K562 (cell line): ENCODE data around the gene HFE. TPM values are rescaled to one million over a fixed set of nuclear protein-coding genes. Genes with fewer than 3 reads are reported as not detected.

ENCODE experiments used
- CEBPB ChIP-seq: fragments of 450-650 bp; IDR thresholded peaks from 2 replicates; pipeline ENCODE4 v1.6.1; 2016; ENCODE audit warnings: missing genetic modification characterization, missing compliant biosample characterization
- CEBPG ChIP-seq, 3 experiments: fragments of 200-800 bp in 1 of 3; sonication (Bioruptor generic) in 1 of 3; sonication (generic) in 1 of 3; formaldehyde crosslinking in 1 of 3; IDR thresholded peaks in 2 of 3; conservative IDR thresholded peaks in 1 of 3; 2 replicates each; pipeline versions ENCODE4 v1.6.1 to v1.8.0; 2016 to 2022; ENCODE audit warnings: missing compliant biosample characterization in 2 of 3, missing genetic modification characterization in 2 of 3, mild to moderate bottlenecking in 1 of 3, missing genetic modification reagents in 1 of 3
- E2F1 ChIP-seq: sonication (generic); formaldehyde crosslinking; IDR thresholded peaks from 2 replicates; pipeline ENCODE4 v1.8.1; 2023; ENCODE audit warnings: mild to moderate bottlenecking, missing genetic modification reagents, moderate library complexity
- GTF2E2 ChIP-seq: fragments of 200-800 bp; sonication (Bioruptor generic); IDR thresholded peaks from 2 replicates; pipeline ENCODE4 v1.6.1; 2016; ENCODE audit warnings: missing genetic modification characterization, missing compliant biosample characterization
- HNRNPH1 ChIP-seq: fragments of 200-400 bp; formaldehyde crosslinking; optimal IDR thresholded peaks from 2 replicates; pipeline ENCODE3; 2017; ENCODE audit warnings: low read depth, mild to moderate bottlenecking, low read length, moderate library complexity
- HSF4 ChIP-seq: fragments of 250-450 bp; sonication (Bioruptor Pico); IDR thresholded peaks from 2 replicates; pipeline ENCODE4 v2.1.2; 2022; ENCODE audit warnings: mild to moderate bottlenecking, moderate library complexity, borderline replicate concordance
- MCM5 ChIP-seq: fragments of 450-650 bp; IDR thresholded peaks from 2 replicates; pipeline ENCODE4 v1.6.1; 2016; ENCODE audit warnings: low read depth
- NFYB ChIP-seq: IDR thresholded peaks from 2 replicates; pipeline ENCODE4 v1.6.1; 2011; ENCODE audit warnings: mild to moderate bottlenecking, moderate library complexity; ENCODE audit not compliant: insufficient read length; ENCODE audit errors: extremely low read depth
- SPI1 ChIP-seq: IDR thresholded peaks from 2 replicates; pipeline ENCODE4 v1.6.1; 2011; ENCODE audit warnings: low read depth, low read length, control low read depth, borderline replicate concordance
- ZKSCAN1 ChIP-seq: fragments of 150-350 bp; IDR thresholded peaks from 2 replicates; pipeline ENCODE4 v1.6.1; 2016; ENCODE audit warnings: low read depth, low read length
- ZNF280A ChIP-seq: fragments of 450-650 bp; IDR thresholded peaks from 2 replicates; pipeline ENCODE4 v1.6.1; 2018; ENCODE audit warnings: mild to moderate bottlenecking, low read depth; ENCODE audit not compliant: partially characterized antibody
- ZNF318 ChIP-seq, 2 experiments: fragments of 450-650 bp; IDR thresholded peaks; 2 replicates each; pipeline ENCODE4 v1.6.1; 2016; ENCODE audit warnings: mild to moderate bottlenecking in 2 of 2, borderline replicate concordance in 1 of 2, low read depth in 1 of 2, moderate library complexity in 1 of 2
- ZNF384 ChIP-seq: IDR thresholded peaks from 2 replicates; pipeline ENCODE4 v1.6.1; 2012; ENCODE audit warnings: low read depth, low read length, improper control_type of control experiment
- polyA plus RNA-seq, 8 experiments: library from polyadenylated mRNA; depleted of rRNA in 4 of 8; stranded (reverse) in 5 of 8; unstranded in 3 of 8; fragments of >200 nt; fragmentation: Nextera tagmentation in 2 of 8; fragmentation: Illumina TruSeq in 1 of 8; extraction: Ambion mirVana in 2 of 8; extraction: Trizol in 1 of 8; gene quantifications; 2 replicates each; pipeline versions ENCODE4 v1.2.1 to v1.2.3, GENCODE V29; 2011 to 2014; ENCODE audit warnings: inconsistent platforms in 1 of 8, missing spikeins in 1 of 8
- total RNA-seq, 7 experiments: library from RNA; depleted of rRNA in 6 of 7; stranded (reverse); fragments of >200 nt in 6 of 7; fragmentation: Illumina TruSeq in 2 of 7; extraction: Trizol in 2 of 7; gene quantifications; 2 replicates each; pipeline versions ENCODE4 v1.2.1 to v1.2.3, GENCODE V29; 2011 to 2021; ENCODE audit warnings: low replicate concordance in 1 of 7

Gene HFE
- total and polyA plus RNA-seq, 9 of the 15 experiments (the other 6 are each of a cell fraction or from before 2014, with no cell fraction given): 0.14 to 1.2 (median 0.76) TPM

GRCh38 chr6:26122793-26123674 is 35.8 kb downstream of the HFE start (continued):
- TF ChIP-seq ZNF318 (IDR thresholded peaks at IDR 0.05; ENCODE audit: borderline replicate concordance in 1 of 2, low read depth in 1 of 2): peak in 1 of 2 experiments; percentile 91; a peak in 2 of 4 replicates
- TF ChIP-seq ZNF280A: no peak
- TF ChIP-seq ZKSCAN1: peak; percentile 100
- TF ChIP-seq HSF4: no peak
- TF ChIP-seq CEBPB (tag): peak; percentile 93
- TF ChIP-seq MCM5: no peak
- TF ChIP-seq NFYB: peak; percentile 45
- peak; percentile 80 for TF ChIP-seq HNRNPH1
- TF ChIP-seq ZNF384: peak; percentile 74; the same call in 1 of the 2 replicates
- TF ChIP-seq E2F1 (CRISPR knock-in tag): no peak; the same call in 1 of the 2 replicates
- peak; percentile 53; the same call in 1 of the 2 replicates for TF ChIP-seq CEBPG (CRISPR knock-in tag; IDR thresholded peaks at IDR 0.05)
- peak; percentile 88 to 96 for TF ChIP-seq CEBPG (tag; conservative IDR thresholded peaks at IDR 0.05 in 1 of 2, IDR thresholded peaks at IDR 0.05 in 1 of 2)
- no peak for TF ChIP-seq GTF2E2 (tag)
- no peak for TF ChIP-seq SPI1
